HCT116 (cell line): ENCODE measurements around the gene TMEM235. TPM values are rescaled to one million over a fixed set of nuclear protein-coding genes. Genes with fewer than 3 reads are reported as not detected.
A peak's percentile ranks its signal among the peaks of the same experiment; 100 is the strongest.

Source experiments
- ATAC-seq: fragments of 200-7000 bp; cut with Tn5 transposase; 2 replicates; pipeline ENCODE4 v1.9.1; 2020; ENCODE audit warnings: mild to moderate bottlenecking, moderate library complexity
- BruUV-seq: library from RNA; stranded (reverse); fragments of 400-500 nt; replicated peaks from 2 replicates; lab custom pipeline; 2021; lab: Mats Ljungman, UMichigan
- CTCF ChIA-PET: fragments of 300-600 bp; sonication (Branson Sonifier 250); formaldehyde crosslinking; loops from one replicate; lab custom pipeline; 2021; ENCODE audit warnings: antibody characterized with exemption; lab: Charles Lee
- POLR2A ChIA-PET: fragments of 300-600, 350-600 bp; sonication (Branson Sonifier 250); formaldehyde crosslinking; loops from one replicate; lab custom pipeline; 2021; ENCODE audit warnings: antibody characterized with exemption; lab: Charles Lee
- RAD21 ChIA-PET, 2 experiments: fragments of 300-600 bp; sonication (Branson Sonifier 250); formaldehyde crosslinking; loops; one replicate each; lab custom pipeline; 2023; ENCODE audit warnings: low total read pairs in 2 of 2; ENCODE audit not compliant: uncharacterized antibody in 2 of 2, unreplicated experiment in 2 of 2, low non-redundant PET in 1 of 2; lab: Charles Lee
- DNase-seq: peaks from one replicate; pipeline ENCODE4 v3.0.0-alpha.2; 2010; ENCODE audit warnings: low read depth, low spot score
- H2AFZ ChIP-seq: fragments of 200-600 bp; shearing (Covaris generic), sonication (generic); 2 replicates; pipeline ENCODE4 v1.6.1; 2017; ENCODE audit warnings: low read depth, mixed run types, mixed read lengths, antibody characterized with exemption, low read length; ENCODE audit not compliant: poor library complexity, severe bottlenecking
- H3K27ac ChIP-seq: 2 replicates; pipeline ENCODE4 v1.5.1; 2012; ENCODE audit warnings: low read depth, low read length
- H3K27me3 ChIP-seq: fragments of 200-600 bp; sonication (generic); 2 replicates; pipeline ENCODE4 v1.6.1; 2016; ENCODE audit warnings: mixed run types, low read length, mixed read lengths; ENCODE audit not compliant: insufficient read depth
- H3K36me3 ChIP-seq, 2 experiments: fragments of 200-500 bp in 1 of 2; fragments of 200-600 bp in 1 of 2; sonication (Bioruptor generic) in 1 of 2; sonication (generic) in 1 of 2; 2 replicates each; pipeline versions ENCODE4 v1.5.1 to v1.6.1; 2014 to 2016; ENCODE audit warnings: low read length in 2 of 2, inconsistent platforms in 1 of 2, mixed read lengths in 1 of 2, mixed run types in 1 of 2; ENCODE audit not compliant: insufficient read depth in 2 of 2, control insufficient read depth in 1 of 2
- H3K4me1 ChIP-seq, 2 experiments: fragments of 200-600 bp in 1 of 2; sonication (generic) in 1 of 2; 2 replicates each; pipeline versions ENCODE4 v1.5.1 to v1.6.1; 2012 to 2017; ENCODE audit warnings: low read length in 2 of 2, inconsistent platforms in 1 of 2, mild to moderate bottlenecking in 1 of 2, mixed read lengths in 1 of 2, mixed run types in 1 of 2, moderate library complexity in 1 of 2; ENCODE audit not compliant: insufficient read depth in 2 of 2, control insufficient read depth in 1 of 2
- H3K4me2 ChIP-seq: fragments of 200-600 bp; sonication (generic); 2 replicates; pipeline ENCODE4 v1.6.1; 2017; ENCODE audit warnings: mixed run types, low read length, mixed read lengths
- H3K4me3 ChIP-seq, 2 experiments: fragments of 200-600 bp in 1 of 2; sonication (generic) in 1 of 2; replicated peaks in 1 of 2; 2 replicates each; pipeline ENCODE4 v1.5.1; 2011 to 2016; ENCODE audit warnings: low read length in 2 of 2, control low read depth in 1 of 2, low read depth in 1 of 2, mild to moderate bottlenecking in 1 of 2, mixed read lengths in 1 of 2, mixed run types in 1 of 2
- H3K79me2 ChIP-seq: fragments of 200-600 bp; sonication (generic); 2 replicates; pipeline ENCODE4 v1.6.1; 2017; ENCODE audit warnings: mild to moderate bottlenecking, mixed run types, low read length, moderate library complexity, mixed read lengths; ENCODE audit not compliant: insufficient read depth
- H3K9ac ChIP-seq: fragments of 200-600 bp; sonication (generic); 2 replicates; pipeline ENCODE4 v1.6.1; 2016; ENCODE audit warnings: low read length, mixed read lengths
- H3K9me2 ChIP-seq: fragments of 200-600 bp; sonication (generic), shearing (Covaris generic); 2 replicates; pipeline ENCODE4 v1.6.1; 2017; ENCODE audit warnings: mixed run types, mild to moderate bottlenecking, moderate library complexity; ENCODE audit not compliant: insufficient read depth
- H3K9me3 ChIP-seq, 2 experiments: fragments of 200-500 bp in 1 of 2; fragments of 200-600 bp in 1 of 2; sonication (Bioruptor generic) in 1 of 2; sonication (generic) in 1 of 2; 2 replicates each; pipeline ENCODE4 v1.6.1; 2014 to 2017; ENCODE audit warnings: low read length in 2 of 2, mixed read lengths in 2 of 2, inconsistent platforms in 1 of 2, low read depth in 1 of 2, mild to moderate bottlenecking in 1 of 2, mixed run types in 1 of 2, moderate library complexity in 1 of 2; ENCODE audit not compliant: control insufficient read depth in 1 of 2, insufficient read depth in 1 of 2
- H4K20me1 ChIP-seq: fragments of 200-600 bp; sonication (generic), shearing (Covaris generic); 2 replicates; pipeline ENCODE4 v1.6.1; 2017; ENCODE audit warnings: mixed run types, mild to moderate bottlenecking, moderate library complexity; ENCODE audit not compliant: insufficient read depth
- CBX3 ChIP-seq: IDR thresholded peaks from 2 replicates; pipeline ENCODE4 v1.6.1; 2012; ENCODE audit warnings: low read depth
- CEBPB ChIP-seq: IDR thresholded peaks from 2 replicates; pipeline ENCODE4 v1.6.1; 2012; ENCODE audit warnings: low read depth
- EZH2phosphoT487 ChIP-seq: fragments of 200-600 bp; IDR thresholded peaks from 2 replicates; pipeline ENCODE4 v1.6.1; 2018; ENCODE audit warnings: antibody characterized with exemption, borderline replicate concordance
- POLR2AphosphoS5 ChIP-seq: IDR thresholded peaks from 2 replicates; pipeline ENCODE4 v1.6.1; 2011; ENCODE audit warnings: mild to moderate bottlenecking, low read depth, low read length, moderate library complexity
- YY1 ChIP-seq: IDR thresholded peaks from 2 replicates; pipeline ENCODE4 v1.6.1; 2011; ENCODE audit warnings: low read length, low read depth, moderate library complexity, mild to moderate bottlenecking; ENCODE audit not compliant: insufficient replicate concordance; ENCODE audit errors: extremely low read depth
- intact Hi-C: fragments of 100-400 bp; cut with micrococcal nuclease; formaldehyde crosslinking; loops from 2 replicates; pipeline ENCODE4 v1.10.0; 2022
- total RNA-seq: library from RNA; stranded (reverse); gene quantifications from one replicate; pipeline ENCODE4 v1.2.1, GENCODE V29; 2021; ENCODE audit not compliant: unreplicated experiment
- TF ChIP-seq, protein P1 (sequence below): IDR thresholded peaks from 2 replicates; pipeline ENCODE4 v1.6.1; 2012
- TF ChIP-seq, protein P2 (sequence below): IDR thresholded peaks from 2 replicates; pipeline ENCODE4 v1.6.1; 2012

Gene TMEM235
- total RNA-seq, 1 experiment from 2014 or later, result not detected

DNA sequence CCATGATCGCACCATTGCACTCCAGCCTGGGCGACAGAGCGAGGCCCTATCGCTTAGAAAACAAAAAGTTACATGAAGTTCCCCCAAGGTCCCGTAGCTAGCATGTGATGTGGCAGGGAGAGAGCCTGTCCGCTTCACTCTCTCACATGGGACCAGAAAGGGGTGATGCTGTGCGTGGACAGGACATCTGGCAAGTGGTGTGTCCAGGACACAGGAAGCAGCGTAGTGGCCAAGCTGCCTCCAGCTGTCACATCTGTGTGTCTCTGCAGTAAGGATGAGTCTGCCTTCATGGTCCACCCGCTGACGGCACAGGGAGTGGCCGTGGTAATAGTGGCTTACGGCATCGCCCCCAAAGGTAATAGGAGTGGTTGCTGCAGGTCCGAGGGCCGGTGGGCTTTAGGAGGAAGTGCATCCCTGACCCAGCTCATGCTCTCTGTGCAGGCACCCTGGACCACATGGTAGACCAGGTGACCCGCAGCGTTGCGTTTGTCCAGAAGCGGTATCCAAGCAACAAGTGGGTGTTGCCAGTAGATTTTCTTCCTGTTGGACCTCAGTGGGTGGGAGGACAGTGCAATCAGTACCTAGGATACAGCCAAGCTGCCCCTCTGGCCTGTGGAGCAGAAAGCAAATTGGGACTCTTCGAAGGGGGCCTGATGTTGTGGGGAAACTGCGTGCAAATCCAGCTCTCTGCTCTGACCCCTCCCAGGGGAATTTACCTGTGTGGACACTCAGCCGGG, 26.9 kb upstream of the TMEM235 start:
- ChIA-PET POLR2A (interaction anchor here (1.6 kb wide), 1 partner anchor 18 kb away, joined by 4 read pairs; the partner anchor contains the start of genes AFMID and TK1), CTCF (no interaction called here)
- Histone ChIP-seq H3K27me3 (no peaks in the 10 kb centered on the region), H4K20me1 (no peaks in the 10 kb centered on the region), H3K4me1 (peaks cover 4 to 5% of the 10 kb centered on the region in 2 experiments), H3K9me2 (no peaks in the 10 kb centered on the region)
- no peak for ATAC-seq
- TF ChIP-seq POLR2AphosphoS5, result 0 out of 2 replicates have a peak, but pooled peaks have one; percentile 8
- TF ChIP-seq CBX3, result no peak
- TF ChIP-seq CEBPB, result no peak
- TF ChIP-seq, protein P1, sequence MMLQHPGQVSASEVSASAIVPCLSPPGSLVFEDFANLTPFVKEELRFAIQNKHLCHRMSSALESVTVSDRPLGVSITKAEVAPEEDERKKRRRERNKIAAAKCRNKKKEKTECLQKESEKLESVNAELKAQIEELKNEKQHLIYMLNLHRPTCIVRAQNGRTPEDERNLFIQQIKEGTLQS, result no peak
- no peak for TF ChIP-seq YY1
- TF ChIP-seq, protein P2, sequence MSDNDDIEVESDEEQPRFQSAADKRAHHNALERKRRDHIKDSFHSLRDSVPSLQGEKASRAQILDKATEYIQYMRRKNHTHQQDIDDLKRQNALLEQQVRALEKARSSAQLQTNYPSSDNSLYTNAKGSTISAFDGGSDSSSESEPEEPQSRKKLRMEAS, result no peak
- no peak for TF ChIP-seq EZH2phosphoT487
- TF ChIP-seq, all 23 proteins: peak for 1
- Histone ChIP-seq H2AFZ (no peak overlapping the region), H3K4me2 (no peak overlapping the region), H3K27ac (no peak overlapping the region), H3K4me3 (no peak overlapping the region), H3K79me2 (peaks cover 13% of the 10 kb centered on the region), H3K9me3 (no peaks in the 10 kb centered on the region), H3K9ac (no peak overlapping the region), H3K36me3 (peaks cover 9 to 16% of the 10 kb centered on the region in 2 experiments; a peak in 3 of 4 replicates)
- intact Hi-C loops, result no loop called here
- no TSS peak for BruUV-seq
- DNase-seq, result no peak
- RAD21 ChIA-PET, result no interaction called here
